ENCODE data around the gene FBXW4. TPM values are rescaled to one million over a fixed set of nuclear protein-coding genes. Genes with fewer than 3 reads are reported as not detected.

The FBXW4 gene
- total and polyA plus RNA-seq, 9 of the 15 experiments (the other 6 are each of a cell fraction or from before 2014, with no cell fraction given) = 1.0 to 10.6 (median 5.4) TPM

GRCh38 chr10:101670635-101671034 lies 24.3 kb downstream of the FBXW4 start (continued):
- TF ChIP-seq, protein P1, sequence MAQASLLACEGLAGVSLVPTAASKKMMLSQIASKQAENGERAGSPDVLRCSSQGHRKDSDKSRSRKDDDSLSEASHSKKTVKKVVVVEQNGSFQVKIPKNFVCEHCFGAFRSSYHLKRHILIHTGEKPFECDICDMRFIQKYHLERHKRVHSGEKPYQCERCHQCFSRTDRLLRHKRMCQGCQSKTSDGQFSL (CRISPR knock-in tag; IDR thresholded peaks at IDR 0.05) = no peak
- TF ChIP-seq, protein P1 (tag; IDR thresholded peaks at IDR 0.05) = no peak
- no peak for TF ChIP-seq ARHGAP35 (IDR thresholded peaks at IDR 0.05; ENCODE audit: partially characterized antibody)

DNA sequence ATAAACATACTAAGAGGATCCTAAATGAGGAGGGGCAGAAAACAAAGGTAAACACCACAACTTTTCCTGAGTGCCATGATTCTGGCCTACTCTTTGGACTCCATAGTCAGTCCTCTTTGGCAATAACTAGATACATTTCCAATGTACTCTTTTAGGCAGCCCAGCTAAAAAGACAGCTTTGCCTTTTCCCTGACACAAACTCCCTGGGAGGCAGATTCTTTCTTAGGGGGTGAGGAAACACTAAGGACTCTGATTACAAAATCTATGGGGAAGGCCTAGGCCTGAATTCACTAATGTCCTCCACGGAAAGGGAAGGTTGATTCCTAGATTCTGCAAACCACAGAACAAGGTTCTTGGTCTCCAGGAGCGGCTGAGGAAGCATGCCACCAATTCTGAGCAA lies 25.8 kb downstream of the FBXW4 start:
- 79% methylated on average over 2 of the region's 2 CpGs for WGBS (ENCODE audit: insufficient coverage, low coverage, missing lambda C conversion rate)

More for the DNA sequence above, 25.8 kb downstream of the FBXW4 start:
- no peaks in the 10 kb centered on the region for H3K9me1 ChIP-seq (ENCODE audit: control insufficient read depth, insufficient read depth, low read length)
- H3K4me1 ChIP-seq (replicated peaks in 1 of 2; ENCODE audit: control insufficient read depth in 2 of 2, insufficient read depth in 2 of 2, low read length in 2 of 2) = no peaks in the 10 kb centered on the region
- ChIA-PET CTCF (ENCODE audit: low intra/inter-chr PET ratio) (no interaction called here), POLR2A (no interaction called here)
- H3K27me3 ChIP-seq (ENCODE audit: control insufficient read depth in 2 of 2, insufficient read depth in 2 of 2, low read length in 2 of 2) = no peaks in the 10 kb centered on the region
- H3K4me3 ChIP-seq = no peak overlapping the region
- H4K20me1 ChIP-seq (replicated peaks; ENCODE audit: control insufficient read depth, insufficient read depth, low read length) = no peaks in the 10 kb centered on the region
- no peak overlapping the region for H2AFZ ChIP-seq (ENCODE audit: low read depth, low read length)
- ATAC-seq = no peak
- H3K36me3 ChIP-seq (ENCODE audit: control insufficient read depth, insufficient read depth, low read length) = peaks cover 3% of the 10 kb centered on the region; the same call in 1 of the 3 replicates
- FAIRE-seq = no peak
- DNase-seq (ENCODE audit: extremely low read depth in 1 of 4, low spot score in 3 of 4) = no peak
- no peak overlapping the region for H3K27ac ChIP-seq (ENCODE audit: extremely low read depth, low read depth, low read length)
- no peaks in the 10 kb centered on the region for H3K79me2 ChIP-seq (ENCODE audit: control insufficient read depth, insufficient read depth, low read length)
- TF ChIP-seq CREBBP (IDR thresholded peaks at IDR 0.05; ENCODE audit: low read depth, low read length) = no peak
- no peak for TF ChIP-seq TEAD2 (tag; IDR thresholded peaks at IDR 0.05)
- TF ChIP-seq RBM39 (optimal IDR thresholded peaks at IDR 0.05; ENCODE audit: low read depth, low read length) = no peak
- TF ChIP-seq MED1 (CRISPR knock-in tag; IDR thresholded peaks at IDR 0.05; ENCODE audit: borderline replicate concordance) = no peak
- no peak for TF ChIP-seq JUN (IDR thresholded peaks at IDR 0.05; ENCODE audit: borderline replicate concordance, low read depth, low read length)
- no peak for TF ChIP-seq JUN (CRISPR knock-in tag; IDR thresholded peaks at IDR 0.05; ENCODE audit: borderline replicate concordance)
- TF ChIP-seq JUND (IDR thresholded peaks at IDR 0.05; ENCODE audit: borderline replicate concordance, low read depth, low read length) = no peak
- no peak for TF ChIP-seq JUND (tag; IDR thresholded peaks at IDR 0.05; ENCODE audit: borderline replicate concordance, low read depth, low read length)
- TF ChIP-seq SNAPC5 (CRISPR knock-in tag; IDR thresholded peaks at IDR 0.05) = no peak
- TF ChIP-seq TOE1 (IDR thresholded peaks at IDR 0.05; ENCODE audit: borderline replicate concordance) = no peak
- TF ChIP-seq TOE1 (CRISPR knock-in tag; IDR thresholded peaks at IDR 0.05; ENCODE audit: borderline replicate concordance, low read depth) = no peak
- TF ChIP-seq ESRRA (IDR thresholded peaks at IDR 0.05; ENCODE audit: borderline replicate concordance, low read depth) = no peak
- in situ Hi-C loops (cut with MboI) (no loop called here), intact Hi-C loops (cut with micrococcal nuclease) (no loop called here)
- no peaks in the 10 kb centered on the region for H3K9me3 ChIP-seq (replicated peaks; ENCODE audit: control insufficient read depth, insufficient read depth, low read depth, low read length)
- no peak overlapping the region for H3K4me2 ChIP-seq (ENCODE audit: insufficient read depth, low read length)
- BruUV-seq (replicated peaks) = no TSS peak
- H3K9ac ChIP-seq (ENCODE audit: insufficient read depth in 1 of 2, low read depth in 2 of 2, low read length in 2 of 2) = no peak overlapping the region

Measured in K562 (cell line).